GM21515 (cell line): Measurements from ENCODE around the gene PRR12.
A peak's percentile ranks its signal among the peaks of the same experiment; 100 is the strongest.

ENCODE experiments used
- ATAC-seq: cut with Tn5 transposase; IDR thresholded peaks from one replicate; pipeline ENCODE4 v1.9.1; 2021; ENCODE audit not compliant: unreplicated experiment

PRR12 gene

DNA sequence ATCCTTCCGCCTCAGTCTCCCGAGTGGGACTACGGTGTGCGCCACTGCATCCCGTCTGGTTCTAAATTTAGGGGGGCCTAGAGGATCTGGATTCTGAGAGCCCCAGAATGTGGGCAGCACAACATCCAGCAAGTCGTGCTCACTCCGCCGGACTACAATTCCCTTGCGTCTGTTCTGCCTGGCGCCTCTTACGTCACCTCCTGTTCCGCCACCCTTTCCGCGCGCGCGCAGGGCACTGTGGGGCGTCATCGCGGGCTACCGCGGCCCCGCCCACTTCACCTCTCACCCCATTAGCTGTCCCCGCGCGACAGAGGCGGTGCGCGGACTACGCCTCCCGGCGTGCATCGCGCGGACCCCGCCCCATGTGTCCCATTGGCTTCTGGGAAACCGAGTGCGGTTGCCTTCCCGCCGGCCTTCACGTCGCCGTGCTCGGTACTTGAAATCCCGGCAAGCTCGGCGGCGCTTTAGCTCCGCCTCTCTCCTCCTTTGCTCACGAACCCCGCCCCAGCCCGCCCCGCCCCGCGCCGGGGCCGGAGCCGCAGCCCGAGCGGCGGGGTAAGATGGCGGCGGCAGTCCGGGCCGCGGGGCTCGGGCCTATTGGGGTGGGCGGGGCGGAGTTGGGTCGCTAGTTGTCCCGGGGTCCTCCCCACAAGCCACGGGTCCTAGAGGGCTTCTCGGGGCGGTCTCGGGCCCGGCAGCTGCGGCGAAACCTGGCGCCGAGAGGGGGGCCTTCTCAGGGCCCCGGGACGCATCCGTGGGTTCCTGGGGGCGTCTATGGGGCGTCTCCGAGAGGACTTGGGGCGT is 50.9 kb downstream of the PRR12 start, which contains the start of gene SCAF1:
TSS of gene SCAF1 (plus strand) at position 522 of the 804 bp plus-strand sequence. CDS start 2,818 bp downstream, outside the sequence.
- peak; percentile 50 for ATAC-seq

GRCh38 chr19:49642492-49643035 is 51.6 kb downstream of the PRR12 start:
- ATAC-seq, result no peak

DNA sequence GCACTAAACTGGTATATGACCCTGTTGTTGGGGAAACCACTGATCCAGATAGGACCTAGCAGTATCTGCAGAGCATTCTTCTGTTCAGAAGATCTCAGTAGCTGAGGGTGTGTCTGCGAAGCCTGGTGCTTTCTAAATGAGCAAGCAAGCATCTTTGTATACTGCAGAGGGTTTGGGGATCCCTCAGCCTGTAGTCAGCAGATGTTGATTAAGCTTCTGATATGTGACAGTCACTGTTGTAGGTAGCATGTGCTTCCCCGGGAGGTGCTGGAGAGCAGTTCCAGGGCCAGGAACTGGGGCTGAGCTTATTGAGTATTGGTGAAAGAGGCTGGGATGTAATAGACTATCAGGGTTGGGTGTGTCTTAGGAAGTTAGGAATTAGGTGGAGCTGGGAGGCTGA is 52.5 kb downstream of the PRR12 start:
- no peak for ATAC-seq

DNA sequence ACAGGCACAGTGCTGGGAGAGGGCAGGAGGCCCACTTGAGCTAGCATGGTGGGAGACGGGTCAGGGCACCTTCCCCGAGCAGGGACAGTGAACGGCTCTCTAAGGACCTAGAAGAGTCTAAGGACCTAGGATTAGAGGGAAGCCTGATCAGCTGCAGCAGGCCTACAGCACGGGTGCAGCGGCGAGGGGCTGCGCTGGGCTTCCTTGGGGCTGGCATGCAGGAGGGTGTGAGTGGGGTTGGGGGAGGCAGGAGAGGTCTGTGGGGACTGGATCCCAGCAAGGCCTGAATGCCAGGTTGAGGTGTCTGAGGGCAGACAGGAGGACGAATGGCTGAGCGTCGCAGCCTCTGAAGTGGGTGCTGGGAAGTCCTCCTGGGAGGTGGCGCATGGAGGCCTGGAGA is 54.6 kb downstream of the PRR12 start:
- ATAC-seq, result no peak

GRCh38 chr19:49645995-49646394 is 55.0 kb downstream of the PRR12 start:
- ATAC-seq, result no peak

- ATAC-seq, result no peak
Observed at GRCh38 chr19:49646586-49646985, 55.6 kb downstream of the PRR12 start.

DNA sequence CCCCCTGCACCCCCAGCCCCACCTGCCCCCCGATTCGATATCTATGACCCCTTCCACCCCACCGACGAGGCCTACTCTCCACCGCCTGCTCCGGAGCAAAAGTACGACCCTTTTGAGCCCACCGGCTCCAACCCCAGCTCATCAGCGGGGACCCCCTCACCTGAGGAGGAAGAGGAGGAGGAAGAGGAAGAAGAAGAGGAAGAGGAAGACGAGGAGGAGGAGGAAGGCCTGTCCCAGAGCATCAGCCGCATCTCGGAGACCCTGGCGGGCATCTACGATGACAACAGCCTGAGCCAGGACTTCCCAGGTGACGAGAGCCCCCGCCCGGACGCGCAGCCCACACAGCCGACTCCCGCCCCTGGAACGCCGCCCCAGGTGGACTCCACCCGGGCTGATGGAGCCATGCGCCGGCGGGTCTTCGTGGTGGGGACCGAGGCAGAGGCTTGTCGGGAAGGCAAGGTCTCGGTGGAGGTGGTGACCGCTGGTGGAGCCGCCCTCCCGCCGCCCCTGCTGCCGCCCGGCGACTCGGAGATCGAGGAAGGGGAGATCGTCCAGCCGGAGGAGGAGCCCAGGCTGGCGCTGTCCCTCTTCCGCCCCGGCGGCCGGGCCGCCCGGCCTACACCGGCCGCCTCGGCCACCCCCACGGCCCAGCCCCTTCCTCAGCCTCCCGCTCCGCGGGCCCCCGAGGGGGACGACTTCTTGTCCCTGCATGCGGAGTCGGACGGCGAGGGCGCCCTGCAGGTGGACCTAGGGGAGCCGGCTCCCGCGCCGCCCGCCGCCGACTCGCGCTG is 60.2 kb downstream of the PRR12 start:
- no peak for ATAC-seq

- no peak for ATAC-seq
Observed at GRCh38 chr19:49651820-49652550, 61.0 kb downstream of the PRR12 start.

- ATAC-seq, result no peak
Observed at GRCh38 chr19:49652551-49653465, 61.8 kb downstream of the PRR12 start.

GRCh38 chr19:49653466-49653806 is 62.5 kb downstream of the PRR12 start:
- no peak for ATAC-seq

GRCh38 chr19:49654581-49654980 is 63.6 kb downstream of the PRR12 start:
- no peak for ATAC-seq

DNA sequence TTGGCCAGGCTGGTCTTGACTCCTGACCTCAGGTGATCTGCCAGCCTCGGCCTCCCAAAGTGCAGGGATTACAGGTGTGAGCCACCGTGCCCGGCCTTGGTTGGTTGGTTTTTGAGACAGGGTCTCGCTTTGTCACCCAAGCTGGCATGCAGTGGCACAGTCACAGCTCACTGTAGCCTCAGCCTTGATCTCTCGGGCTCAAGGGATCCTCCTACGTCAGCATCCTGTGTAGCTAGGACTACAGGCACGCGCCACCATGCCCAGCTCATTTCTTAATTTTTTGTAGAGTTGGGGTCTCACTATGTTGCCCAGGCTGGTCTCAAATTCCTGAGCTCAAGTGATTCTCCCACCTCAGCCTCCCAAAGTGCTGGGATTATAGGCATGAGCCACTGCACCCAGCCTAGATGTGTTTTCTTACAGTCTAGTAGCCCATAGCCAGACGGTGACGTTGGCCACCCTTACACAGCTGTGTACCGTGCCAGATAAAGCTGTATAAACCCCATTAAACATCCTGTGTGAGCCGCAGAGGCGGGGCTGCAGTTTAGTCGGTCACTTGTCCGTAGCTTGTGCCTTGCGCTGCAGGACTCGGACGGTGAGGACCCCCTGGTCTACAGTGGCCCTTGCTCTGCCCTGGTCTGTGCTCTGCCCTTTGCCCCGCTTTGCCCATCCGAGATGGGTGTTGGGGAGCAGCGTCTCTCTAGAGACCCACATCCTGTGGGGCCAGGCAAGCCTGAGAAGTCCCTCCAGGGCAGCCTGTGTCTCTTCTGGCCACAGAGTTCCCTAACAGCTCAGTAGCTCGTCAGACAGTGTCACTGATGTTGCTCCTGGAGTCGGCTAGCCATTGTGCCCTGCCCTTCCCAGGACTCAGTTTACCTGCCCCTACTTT is 64.8 kb downstream of the PRR12 start:
- no peak for ATAC-seq

DNA sequence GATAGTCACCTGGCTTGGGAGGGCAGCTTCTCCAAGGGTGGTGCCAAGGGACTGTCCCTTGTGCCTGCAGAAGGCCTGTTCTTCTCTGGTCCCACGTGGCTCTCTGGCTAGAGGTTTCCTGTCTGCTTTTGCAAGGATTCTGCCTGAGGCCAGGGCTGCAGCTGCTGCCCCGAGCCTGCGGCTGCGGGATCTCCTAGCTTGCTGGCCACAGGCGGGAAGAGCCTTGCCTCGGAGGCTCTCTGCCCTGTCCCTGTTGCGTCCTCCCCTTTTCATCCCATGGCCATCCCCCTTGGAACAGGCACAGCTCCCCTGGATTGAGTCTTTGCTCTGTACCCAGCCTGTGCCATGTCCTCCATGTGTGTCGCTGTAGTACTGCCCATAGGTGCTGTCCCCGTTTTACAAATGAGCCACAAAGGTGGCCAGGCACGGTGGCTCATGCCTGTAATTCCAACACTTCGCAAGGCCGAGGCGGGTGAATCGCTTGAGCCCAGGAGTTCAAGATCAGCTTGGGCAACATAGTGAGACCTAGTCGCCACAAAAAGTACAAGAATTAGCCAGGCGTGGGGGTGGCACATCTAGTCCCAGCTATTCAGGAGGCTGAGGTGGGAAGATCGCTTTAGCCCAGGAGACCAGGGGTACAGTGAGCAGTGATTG is 65.6 kb downstream of the PRR12 start:
- no peak for ATAC-seq

DNA sequence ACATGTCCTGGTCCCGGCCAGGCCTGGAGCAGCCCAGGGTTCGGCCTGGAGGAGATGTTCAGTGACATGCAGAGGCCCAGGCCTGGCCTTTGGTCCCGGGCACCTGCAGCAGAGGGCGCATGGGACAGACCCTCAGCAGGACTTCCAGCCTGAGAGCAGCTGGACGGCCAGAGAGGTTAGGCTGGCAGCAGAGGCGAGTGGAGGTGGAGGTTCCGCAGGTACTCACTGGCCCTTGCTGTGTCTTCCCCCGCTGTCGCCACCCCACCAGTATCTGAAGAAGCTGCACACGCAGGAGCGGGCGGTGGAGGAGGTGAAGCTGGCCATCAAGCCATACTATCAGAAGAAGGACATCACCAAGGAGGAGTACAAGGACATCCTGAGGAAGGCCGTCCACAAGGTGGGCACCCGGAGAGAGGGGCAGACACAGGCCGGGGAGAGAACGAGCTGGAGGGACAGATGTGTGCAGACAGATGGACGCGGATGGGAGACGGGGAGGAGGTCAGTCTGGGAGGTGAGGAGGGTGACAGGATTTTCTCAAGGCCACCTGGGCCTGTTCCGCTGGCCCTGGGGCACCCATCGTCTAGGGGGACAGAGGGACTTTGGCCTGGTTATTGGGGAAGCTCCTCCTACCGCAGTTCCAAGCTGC is 66.6 kb downstream of the PRR12 start:
- ATAC-seq, result no peak

DNA sequence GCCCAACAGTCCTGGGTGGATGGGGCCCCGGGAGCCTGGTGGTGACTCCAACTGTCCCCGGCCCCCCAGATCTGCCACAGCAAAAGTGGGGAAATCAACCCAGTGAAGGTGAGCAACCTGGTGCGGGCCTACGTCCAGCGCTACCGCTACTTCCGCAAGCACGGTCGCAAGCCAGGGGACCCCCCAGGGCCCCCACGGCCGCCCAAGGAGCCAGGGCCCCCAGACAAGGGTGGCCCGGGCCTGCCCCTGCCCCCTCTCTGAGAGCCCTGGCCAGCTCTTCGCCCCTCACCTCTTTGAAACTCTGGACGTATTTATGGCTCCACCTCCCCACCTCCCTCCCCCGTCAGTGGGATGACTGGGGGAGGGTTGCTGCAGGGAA is 67.1 kb downstream of the PRR12 start:
- no peak for ATAC-seq

- no peak for ATAC-seq
Observed at GRCh38 chr19:49658566-49659442, 67.8 kb downstream of the PRR12 start.

- no peak for ATAC-seq
Observed at GRCh38 chr19:49660338-49660961, 69.5 kb downstream of the PRR12 start.
